T-helper 1 cell (primary cell): ENCODE measurements around the gene DGLUCY.
"Not testable (repeated sequence)": the region's sequence is repeated elsewhere in the genome, so short reads cannot be mapped to it uniquely, and the experiment has no call there.

Source experiments
- DNase-seq, 5 donors: peaks; one replicate each; pipeline ENCODE4 v3.0.0-alpha.2; 2012 to 2020

The DGLUCY gene

GRCh38 chr14:91216731-91217226 is 102.9 kb downstream of the DGLUCY start:
- no peak for DNase-seq

- DNase-seq: no peak
Observed at GRCh38 chr14:91218014-91218413, 104.1 kb downstream of the DGLUCY start.

GRCh38 chr14:91219517-91220389 is 105.9 kb downstream of the DGLUCY start:
- no peak for DNase-seq

GRCh38 chr14:91220581-91221000 is 106.7 kb downstream of the DGLUCY start:
- DNase-seq: no peak

GRCh38 chr14:91221270-91221669 is 107.4 kb downstream of the DGLUCY start:
- DNase-seq: no peak

- DNase-seq: peak in 1 of 5 donors; percentile 46
Observed at GRCh38 chr14:91223028-91223783, 109.3 kb downstream of the DGLUCY start.

GRCh38 chr14:91225025-91225424 is 111.2 kb downstream of the DGLUCY start:
- no peak for DNase-seq

GRCh38 chr14:91226360-91226759 is 112.5 kb downstream of the DGLUCY start:
- DNase-seq: not testable (repeated sequence)

GRCh38 chr14:91227183-91227628 is 113.3 kb downstream of the DGLUCY start:
- peak in 1 of 5 donors; percentile 81 for DNase-seq

- peak; percentile 68 to 93 (median 74) for DNase-seq
Observed at GRCh38 chr14:91228112-91229004, 114.5 kb downstream of the DGLUCY start.

GRCh38 chr14:91229005-91229382 is 115.1 kb downstream of the DGLUCY start:
- no peak for DNase-seq

- DNase-seq: peak in 4 of 5 donors; percentile 43 to 95 (median 54)
Observed at GRCh38 chr14:91229743-91230200, 115.9 kb downstream of the DGLUCY start.

GRCh38 chr14:91230397-91231035 is 116.6 kb downstream of the DGLUCY start:
- DNase-seq: peak in 1 of 5 donors; percentile 76

- DNase-seq: peak in 1 of 5 donors; percentile 59
Observed at GRCh38 chr14:91231446-91231845, 117.6 kb downstream of the DGLUCY start.

- no peak for DNase-seq
Observed at GRCh38 chr14:91232052-91232451, 118.2 kb downstream of the DGLUCY start.

- no peak for DNase-seq
Observed at GRCh38 chr14:91232603-91233002, 118.7 kb downstream of the DGLUCY start.

GRCh38 chr14:91233936-91234790 is 120.3 kb downstream of the DGLUCY start:
- no peak for DNase-seq

- no peak for DNase-seq
Observed at GRCh38 chr14:91234791-91235114, 120.9 kb downstream of the DGLUCY start.

- DNase-seq: no peak
Observed at GRCh38 chr14:91235841-91236240, 122.0 kb downstream of the DGLUCY start.

GRCh38 chr14:91237219-91237618 is 123.3 kb downstream of the DGLUCY start:
- DNase-seq: no peak

GRCh38 chr14:91238085-91238484 is 124.2 kb downstream of the DGLUCY start:
- DNase-seq: no peak
